Mesenteric fat pad (tissue), 1 donor: Measurements from ENCODE around the gene GNS. TPM values are rescaled to one million over a fixed set of nuclear protein-coding genes. Genes with fewer than 3 reads are reported as not detected.

Experiments used
- DNase-seq: peaks from one replicate; pipeline ENCODE4 v3.0.0-alpha.2; 2020; ENCODE audit warnings: low spot score
- total RNA-seq: library from RNA; stranded (reverse); fragmentation: NEBNext Ultra II Directional; extraction: Animal tissue kit (Norgen Biotek cat#: 25700); gene quantifications from one replicate; pipeline ENCODE4 v1.2.1, GENCODE V29; 2021
- donor health status: DM: yes; HTN: yes; CAD: no.

GNS gene
- total RNA-seq, 1 donor from 2014 or later = 278 TPM

DNA sequence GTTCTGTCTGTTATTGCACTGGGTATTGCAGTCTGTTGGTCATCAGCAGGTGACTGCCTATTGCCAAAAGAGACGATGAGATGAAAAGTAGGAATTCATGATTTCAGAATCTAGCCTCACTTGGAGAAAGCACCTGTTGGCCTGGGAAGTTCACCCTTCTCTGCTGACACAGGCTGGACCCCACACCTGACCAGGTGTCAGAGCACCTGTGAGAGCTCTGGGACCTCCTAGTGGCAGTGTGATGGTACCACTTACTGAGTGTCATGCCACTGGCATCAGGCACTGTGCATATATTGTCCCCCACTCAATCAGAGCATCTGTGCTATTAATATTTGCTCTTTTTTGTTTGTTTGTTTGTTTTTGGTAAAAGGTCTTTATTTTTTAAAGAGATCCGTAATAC is 81.0 kb downstream of the GNS start:
- DNase-seq = no peak

DNA sequence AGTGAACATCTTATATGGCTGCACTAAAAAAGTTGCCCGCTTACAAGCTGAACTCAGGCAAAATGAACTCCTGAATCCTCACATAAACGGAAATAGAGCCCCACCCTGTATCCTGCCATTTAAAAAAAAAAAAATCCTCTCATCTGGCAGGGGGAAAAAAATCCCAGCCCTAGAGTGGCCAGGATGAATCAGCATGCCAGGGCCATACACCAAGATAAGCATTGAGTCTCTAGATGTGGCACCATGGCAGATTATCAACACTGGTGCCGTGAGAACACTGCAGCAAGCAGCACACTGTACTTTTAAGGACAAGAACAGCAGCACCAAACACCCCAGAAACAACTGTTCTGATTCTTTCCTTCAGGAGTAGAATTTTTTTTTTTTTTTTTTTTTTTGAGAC is 83.4 kb downstream of the GNS start:
- no peak for DNase-seq

DNA sequence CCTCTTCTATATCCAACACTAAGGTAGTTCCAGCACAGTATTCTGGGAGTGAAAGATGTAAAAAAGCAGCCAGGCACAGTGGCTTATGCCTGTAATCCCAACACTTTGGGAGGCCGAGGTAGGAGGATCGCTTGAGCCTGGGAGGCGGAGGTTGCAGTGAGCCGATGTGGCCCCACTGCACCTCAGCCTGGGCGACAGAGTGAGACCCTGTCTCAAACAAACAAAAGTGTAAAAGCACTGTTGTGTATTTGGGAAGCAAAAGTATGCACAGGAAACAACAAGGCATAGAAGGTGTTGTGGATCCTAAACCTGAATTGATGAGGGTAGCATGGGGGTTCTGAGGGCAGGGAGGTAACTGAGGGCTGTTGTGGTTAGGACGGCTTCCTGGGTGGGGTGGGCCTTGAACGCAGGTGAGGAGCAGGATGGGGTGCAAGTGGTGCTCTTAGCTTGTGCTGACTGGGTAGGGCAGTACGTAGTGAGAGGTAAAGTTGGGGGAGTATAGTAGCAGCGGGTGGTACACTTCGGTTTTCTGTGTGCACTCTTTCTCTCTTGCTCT is 84.8 kb downstream of the GNS start:
- DNase-seq = no peak

DNA sequence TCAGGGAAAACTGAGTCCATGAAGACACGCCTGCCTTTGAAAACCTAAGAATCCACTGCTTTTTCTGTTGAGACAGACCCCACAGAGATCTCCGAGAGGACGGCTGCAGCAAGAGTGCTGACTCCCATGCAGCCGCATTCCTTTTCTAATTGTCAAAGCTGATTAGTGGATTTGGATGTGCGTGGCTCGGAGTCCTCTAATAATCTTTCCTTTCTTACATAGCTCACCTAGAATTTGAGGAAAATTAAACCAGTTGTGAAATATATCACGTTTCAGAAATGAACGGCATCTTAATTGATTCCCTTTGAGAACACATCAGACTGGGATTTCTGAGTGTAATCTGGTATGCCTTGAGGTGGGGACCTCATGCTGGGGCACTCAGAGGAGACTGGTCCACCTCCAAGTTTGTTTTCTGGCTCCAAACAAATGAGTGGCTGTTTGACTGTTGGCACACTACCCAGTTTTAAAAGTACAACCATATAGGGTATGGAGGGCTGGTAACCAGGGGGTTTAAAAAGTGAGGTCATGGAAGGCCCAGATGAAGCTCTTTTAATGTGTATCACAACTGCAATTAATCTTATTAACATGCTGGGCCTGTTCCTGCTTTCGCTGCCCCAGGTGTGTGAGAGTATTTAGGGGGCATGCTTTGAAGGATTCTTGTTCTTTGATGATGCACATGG is 85.6 kb downstream of the GNS start:
- DNase-seq = no peak

DNA sequence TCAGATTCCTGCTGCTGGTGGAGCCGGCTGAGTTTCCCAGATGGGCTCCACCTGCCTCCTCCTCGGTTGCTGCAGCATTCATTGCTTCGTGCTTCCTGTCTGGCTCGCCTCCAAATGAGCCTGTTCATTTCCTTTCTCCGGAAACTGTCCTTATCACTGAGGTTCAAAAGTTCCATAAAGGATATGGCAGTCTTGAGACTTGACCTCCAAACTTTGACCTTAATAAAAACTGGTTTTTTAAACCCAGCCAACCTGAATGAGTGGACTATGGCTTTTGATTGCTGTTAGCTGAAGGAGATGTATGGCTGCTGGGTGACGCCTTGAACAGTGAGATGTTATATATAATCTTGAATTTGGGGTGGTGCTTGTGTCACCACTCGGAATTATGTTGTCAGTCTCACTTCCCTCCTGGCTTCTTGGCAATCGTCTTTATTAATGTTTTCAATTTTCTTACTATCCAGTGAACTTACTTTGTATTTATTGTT is 86.2 kb downstream of the GNS start:
- no peak for DNase-seq

DNA sequence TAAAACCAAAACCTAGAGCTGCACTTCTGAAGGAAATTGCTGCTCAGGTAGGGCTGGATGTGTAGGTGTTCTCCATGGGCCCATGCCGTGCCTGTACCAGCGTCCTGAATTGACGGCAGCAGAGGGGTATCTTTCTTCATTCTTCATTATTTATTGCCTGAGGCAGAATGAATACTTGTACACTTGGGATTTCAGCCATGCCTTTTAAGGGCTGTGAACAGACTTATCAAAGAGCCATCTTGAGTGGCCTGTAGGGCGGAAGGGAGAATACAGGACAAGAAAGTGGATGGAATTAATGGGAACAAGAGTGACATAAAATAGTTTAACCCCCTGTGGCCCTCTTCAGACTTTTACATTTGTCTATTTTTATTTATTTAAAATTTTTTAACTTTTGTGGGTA is 87.5 kb downstream of the GNS start:
- no peak for DNase-seq

DNA sequence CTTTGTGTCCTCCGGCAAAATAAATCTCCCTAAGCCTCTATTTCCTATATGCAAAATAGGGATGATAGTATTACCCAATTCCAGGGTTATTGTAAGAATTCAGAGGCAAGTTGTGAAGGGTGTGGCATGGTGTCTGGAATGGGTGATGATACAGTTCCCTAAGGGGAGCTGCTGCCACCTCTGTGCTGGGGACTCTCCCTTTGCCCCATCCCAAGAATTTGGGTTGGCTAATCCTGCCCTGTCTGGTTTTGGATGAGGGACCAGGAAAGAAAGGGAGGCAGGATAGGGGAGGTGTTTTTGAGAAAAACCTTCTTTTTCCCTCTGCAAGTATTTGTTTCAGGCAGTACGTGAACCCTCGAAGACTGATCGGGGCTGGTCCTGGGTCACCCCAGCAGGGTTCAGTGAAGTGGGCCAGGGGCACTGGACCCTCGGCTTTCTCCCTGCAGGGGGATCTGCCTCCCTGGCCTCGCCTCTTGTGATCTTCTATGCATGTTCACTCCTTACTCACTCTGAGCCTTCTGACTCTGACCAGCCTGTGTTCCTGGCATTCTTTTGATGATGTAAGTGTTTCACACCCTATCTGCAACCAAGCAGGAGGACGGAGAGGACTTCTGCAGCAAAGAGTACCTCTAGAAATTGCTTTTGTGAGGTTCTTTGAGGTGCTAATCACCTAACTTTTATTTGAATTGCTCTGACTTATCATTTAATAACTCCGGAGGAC is 88.1 kb downstream of the GNS start:
- DNase-seq = no peak

DNA sequence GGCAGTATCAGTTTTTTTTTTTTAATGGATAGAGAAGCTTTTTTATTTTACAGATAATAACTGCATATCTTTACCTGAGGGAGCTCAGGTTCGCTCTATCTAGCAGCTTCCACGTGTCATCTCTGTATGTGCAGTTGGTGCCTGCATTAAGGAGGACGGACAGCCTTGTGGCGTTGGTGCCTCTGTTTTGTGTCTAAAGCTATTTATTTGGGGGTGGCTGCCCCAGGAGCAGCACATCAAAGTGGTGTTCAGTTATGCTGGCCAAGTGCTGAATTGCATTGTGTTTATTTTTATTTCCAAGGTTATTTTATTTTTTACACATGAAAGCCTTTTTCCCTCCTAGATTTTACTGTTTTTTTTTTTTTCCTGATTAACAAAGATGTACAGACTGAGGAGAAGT is 89.2 kb downstream of the GNS start:
- no peak for DNase-seq

DNA sequence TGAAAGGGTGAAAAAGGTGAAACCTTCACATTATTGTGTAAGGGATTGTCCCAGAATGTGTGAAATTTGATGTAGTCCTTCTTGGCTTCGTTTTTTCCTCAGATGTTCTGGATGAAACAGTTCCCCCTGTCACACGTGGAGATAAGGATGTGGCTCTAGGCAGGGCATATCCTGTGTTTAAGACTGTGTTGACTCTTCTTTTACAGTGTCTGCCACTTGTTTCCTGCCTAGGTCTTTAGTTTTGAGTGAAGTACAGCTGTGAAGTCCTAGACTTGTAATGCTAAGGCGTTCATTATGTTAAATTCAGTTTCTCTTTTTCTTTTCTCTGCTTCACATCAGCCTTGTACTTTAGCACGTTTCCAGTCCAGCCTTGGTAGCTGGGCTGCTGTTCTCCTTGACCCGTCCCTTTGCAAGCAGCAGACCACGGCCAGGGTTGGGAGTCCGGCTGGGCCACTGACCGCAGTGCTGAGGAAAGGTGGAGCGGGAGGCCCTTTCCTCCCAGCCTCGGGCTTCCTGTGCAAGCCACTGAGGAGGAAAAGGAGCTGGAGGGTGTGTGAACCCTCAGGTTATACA is 89.8 kb downstream of the GNS start:
- no peak for DNase-seq

DNA sequence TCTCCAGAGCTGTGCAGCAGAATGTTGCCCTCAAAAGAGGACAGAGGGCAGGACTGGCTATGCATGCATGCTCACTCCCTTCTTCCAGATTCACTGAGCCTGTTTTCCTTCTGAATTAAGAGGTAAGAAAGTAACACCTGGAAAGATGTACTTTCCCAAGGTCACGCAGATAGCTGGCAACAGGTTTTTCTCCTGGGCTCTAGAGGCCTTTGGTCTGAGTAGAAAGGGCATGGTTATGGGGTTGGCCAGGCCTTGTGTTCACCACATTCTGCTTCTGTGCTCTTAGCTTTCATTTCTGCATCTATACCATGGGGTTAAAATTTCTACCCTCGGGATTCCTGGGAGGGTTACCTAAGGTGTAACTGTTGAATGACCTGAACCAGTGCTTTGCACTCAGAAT is 91.4 kb downstream of the GNS start:
- DNase-seq = no peak

DNA sequence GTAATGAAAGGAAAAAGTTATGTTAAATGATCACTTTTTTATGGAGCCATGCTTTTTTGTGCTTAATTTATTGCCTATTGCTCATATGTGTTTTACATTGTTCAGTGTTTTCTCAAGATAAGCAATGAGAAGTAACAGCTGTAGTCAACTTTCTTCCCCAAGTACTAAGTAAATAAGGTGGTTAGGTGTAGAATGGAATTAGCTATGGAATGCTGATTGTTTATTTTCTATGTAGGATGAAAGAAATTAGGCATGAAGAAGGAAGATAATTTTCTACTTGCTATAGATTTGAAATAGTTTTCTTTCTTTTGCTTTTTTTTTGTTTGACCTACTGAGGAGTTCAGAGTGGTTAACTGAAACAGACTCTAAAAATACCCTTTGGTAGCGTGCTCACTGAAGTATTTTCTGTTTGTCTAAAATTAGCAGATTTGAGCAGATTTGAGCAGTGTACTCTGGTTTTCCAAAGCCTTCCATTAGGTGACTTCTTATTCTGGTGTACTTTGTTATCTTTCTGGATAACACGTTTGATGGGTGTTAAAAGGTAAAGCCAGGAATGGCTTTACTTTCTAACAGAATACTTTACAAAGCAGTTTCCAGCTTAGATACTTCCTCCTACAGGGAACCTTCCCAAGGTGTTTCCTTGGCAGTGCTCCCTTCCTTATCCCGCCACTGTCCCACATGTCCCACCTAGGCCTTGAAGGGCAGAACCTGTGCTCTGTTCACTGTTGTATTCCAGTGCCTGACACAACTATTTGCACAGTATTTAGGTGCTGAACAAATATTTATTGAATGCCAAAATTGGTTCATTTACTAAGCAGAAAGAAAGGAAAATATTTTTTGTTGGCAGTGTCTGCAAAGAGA is 92.9 kb downstream of the GNS start:
- DNase-seq = no peak

DNA sequence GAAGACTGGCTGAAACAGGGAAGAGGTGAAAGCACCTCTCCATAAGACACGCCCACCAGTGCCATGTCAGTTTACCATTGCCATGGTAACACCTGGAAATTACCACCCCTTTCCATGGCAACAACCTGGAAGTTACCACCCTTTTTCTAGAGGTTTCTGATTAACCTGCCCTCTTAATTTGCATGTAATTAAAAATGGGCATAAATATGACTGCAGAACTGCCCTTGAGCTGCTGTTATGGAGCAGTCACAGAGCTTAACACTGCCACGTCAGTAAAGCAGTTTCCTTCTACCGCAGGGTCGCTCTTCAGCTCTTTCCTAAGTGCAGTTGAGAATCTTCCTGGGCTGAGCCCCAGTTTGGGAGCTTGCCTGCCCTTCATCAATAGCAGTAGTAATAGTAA is 93.7 kb downstream of the GNS start:
- peak; percentile 11 for DNase-seq

Other genes starting within 250 kb of the GNS start
- gene RASSF3, start 148.9 kb downstream of the GNS start, total RNA-seq = 90.6 TPM
- gene TBC1D30, start 65.2 kb upstream of the GNS start, total RNA-seq = 5.9 TPM